SK-N-SH (cell line): ENCODE measurements around the gene RHOU.

Experiments used
- GATA2 ChIP-seq: sonication (generic); formaldehyde crosslinking; IDR thresholded peaks from 2 replicates; pipeline ENCODE4 v1.5.0; 2020; ENCODE audit warnings: mild to moderate bottlenecking, missing genetic modification reagents
- SMC3 ChIP-seq: IDR thresholded peaks from 2 replicates; pipeline ENCODE4 v1.6.1; 2012; ENCODE audit warnings: low read depth, low read length, improper control_type of control experiment
- TF ChIP-seq, protein P1 (sequence below): fragments of 200-600 bp; sonication (generic); IDR thresholded peaks from 2 replicates; pipeline ENCODE4 v1.6.1; 2017; ENCODE audit warnings: antibody characterized with exemption, mild to moderate bottlenecking, moderate library complexity

DNA sequence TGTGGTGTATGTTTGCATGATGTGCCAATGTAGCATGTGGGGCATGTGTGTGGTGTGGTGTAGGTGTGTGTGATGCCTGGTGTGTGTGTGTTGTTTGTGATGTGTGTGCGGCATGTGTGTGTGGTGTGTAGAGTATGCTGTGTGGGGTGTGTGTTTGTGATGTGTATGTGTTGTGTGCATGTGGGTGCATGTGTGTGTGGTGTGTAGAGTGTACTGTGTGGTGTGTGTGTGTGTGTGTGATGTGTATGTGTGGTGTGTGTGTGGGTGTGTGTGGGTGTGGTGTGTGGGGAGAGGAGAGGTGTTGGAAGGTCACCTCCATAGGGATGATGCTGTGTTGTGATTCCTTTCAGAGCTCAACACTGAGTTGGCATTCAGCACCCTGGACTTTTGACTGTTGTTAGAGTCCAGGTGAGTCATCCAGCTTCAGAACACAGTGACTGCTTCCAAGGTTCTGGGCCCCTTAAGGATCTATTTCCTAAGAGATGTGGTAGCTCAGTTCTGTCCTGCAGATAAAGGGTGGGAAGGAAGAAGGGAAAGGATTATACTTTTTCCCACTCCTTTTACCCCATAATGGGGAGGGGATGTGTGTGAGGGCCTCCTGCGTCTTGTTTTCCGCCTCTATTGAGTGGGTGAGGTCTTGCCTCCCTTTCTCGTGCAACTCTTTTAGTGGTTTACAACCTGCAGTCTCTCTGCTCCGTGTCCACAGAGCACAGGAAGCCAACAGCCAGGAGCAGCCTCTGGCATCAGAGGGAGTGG, 47.6 kb downstream of the RHOU start:
- TF ChIP-seq GATA2 (no peak), SMC3 (no peak)
- TF ChIP-seq, protein P1, sequence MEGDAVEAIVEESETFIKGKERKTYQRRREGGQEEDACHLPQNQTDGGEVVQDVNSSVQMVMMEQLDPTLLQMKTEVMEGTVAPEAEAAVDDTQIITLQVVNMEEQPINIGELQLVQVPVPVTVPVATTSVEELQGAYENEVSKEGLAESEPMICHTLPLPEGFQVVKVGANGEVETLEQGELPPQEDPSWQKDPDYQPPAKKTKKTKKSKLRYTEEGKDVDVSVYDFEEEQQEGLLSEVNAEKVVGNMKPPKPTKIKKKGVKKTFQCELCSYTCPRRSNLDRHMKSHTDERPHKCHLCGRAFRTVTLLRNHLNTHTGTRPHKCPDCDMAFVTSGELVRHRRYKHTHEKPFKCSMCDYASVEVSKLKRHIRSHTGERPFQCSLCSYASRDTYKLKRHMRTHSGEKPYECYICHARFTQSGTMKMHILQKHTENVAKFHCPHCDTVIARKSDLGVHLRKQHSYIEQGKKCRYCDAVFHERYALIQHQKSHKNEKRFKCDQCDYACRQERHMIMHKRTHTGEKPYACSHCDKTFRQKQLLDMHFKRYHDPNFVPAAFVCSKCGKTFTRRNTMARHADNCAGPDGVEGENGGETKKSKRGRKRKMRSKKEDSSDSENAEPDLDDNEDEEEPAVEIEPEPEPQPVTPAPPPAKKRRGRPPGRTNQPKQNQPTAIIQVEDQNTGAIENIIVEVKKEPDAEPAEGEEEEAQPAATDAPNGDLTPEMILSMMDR: no peak
